ENCODE results near the gene RGMB.

DNA sequence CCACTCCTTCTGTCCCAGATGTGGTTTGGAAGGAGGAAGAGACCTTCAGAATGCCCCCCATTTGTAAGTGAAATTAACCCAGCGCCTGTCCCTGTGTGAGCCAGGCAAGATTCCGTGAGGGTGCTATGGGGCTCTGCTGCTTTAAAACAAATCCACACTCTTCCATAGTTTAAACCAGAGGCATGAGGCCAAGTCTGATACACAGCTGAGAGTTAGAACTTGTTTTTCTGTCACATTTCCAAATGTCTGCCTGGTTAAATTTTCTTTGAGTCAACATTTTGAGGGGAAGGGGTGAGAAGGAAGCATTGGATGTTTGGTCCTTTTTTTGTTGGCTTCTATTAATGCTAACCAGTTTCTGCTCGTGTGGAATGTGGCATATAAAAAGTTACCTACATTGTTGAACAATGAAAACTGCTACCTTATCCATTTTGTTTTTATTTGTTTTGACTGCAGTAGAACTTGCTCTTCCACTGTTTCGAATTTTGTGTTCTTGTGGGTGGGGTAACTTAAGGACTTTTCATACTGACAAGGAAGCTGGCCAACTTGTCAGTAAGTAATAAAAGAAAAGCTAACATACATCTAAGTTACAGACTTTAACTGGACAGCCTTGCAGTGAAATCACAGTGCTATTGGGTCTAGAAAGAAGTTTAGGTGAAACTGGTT is 12.9 kb downstream of the RGMB start:
- TF ChIP-seq, protein P1, sequence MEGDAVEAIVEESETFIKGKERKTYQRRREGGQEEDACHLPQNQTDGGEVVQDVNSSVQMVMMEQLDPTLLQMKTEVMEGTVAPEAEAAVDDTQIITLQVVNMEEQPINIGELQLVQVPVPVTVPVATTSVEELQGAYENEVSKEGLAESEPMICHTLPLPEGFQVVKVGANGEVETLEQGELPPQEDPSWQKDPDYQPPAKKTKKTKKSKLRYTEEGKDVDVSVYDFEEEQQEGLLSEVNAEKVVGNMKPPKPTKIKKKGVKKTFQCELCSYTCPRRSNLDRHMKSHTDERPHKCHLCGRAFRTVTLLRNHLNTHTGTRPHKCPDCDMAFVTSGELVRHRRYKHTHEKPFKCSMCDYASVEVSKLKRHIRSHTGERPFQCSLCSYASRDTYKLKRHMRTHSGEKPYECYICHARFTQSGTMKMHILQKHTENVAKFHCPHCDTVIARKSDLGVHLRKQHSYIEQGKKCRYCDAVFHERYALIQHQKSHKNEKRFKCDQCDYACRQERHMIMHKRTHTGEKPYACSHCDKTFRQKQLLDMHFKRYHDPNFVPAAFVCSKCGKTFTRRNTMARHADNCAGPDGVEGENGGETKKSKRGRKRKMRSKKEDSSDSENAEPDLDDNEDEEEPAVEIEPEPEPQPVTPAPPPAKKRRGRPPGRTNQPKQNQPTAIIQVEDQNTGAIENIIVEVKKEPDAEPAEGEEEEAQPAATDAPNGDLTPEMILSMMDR (IDR thresholded peaks at IDR 0.05; ENCODE audit: poor library complexity, severe bottlenecking) = no peak
- TF ChIP-seq RAD21 (conservative IDR thresholded peaks at IDR 0.05) (no peak), POLR2AphosphoS5 (IDR thresholded peaks at IDR 0.05) (no peak), EP300 (conservative IDR thresholded peaks at IDR 0.05; ENCODE audit: poor library complexity, severe bottlenecking) (no peak), REST (IDR thresholded peaks at IDR 0.05; ENCODE audit: borderline replicate concordance) (no peak), EZH2 (IDR thresholded peaks at IDR 0.05; ENCODE audit: borderline replicate concordance, insufficient read depth, low read length, poor library complexity, severe bottlenecking) (no peak), TAF1 (IDR thresholded peaks at IDR 0.05; ENCODE audit: low read depth) (no peak)
